ENCODE measurements around the gene NELL1.
"Not testable (repeated sequence)": the region's sequence is repeated elsewhere in the genome, so short reads cannot be mapped to it uniquely, and the experiment has no call there.

Gene NELL1

GRCh38 chr11:21260101-21260500 lies 590.7 kb downstream of the NELL1 start:
- Histone ChIP-seq H3K27ac (no peak overlapping the region), H3K36me3 (no peaks in the 10 kb centered on the region), H3K4me3 (no peak overlapping the region), H3K9me3 (no peaks in the 10 kb centered on the region), H3K4me1 (no peaks in the 10 kb centered on the region), H3K27me3 (no peaks in the 10 kb centered on the region)
- no peak for DNase-seq
- TF ChIP-seq, protein P1, sequence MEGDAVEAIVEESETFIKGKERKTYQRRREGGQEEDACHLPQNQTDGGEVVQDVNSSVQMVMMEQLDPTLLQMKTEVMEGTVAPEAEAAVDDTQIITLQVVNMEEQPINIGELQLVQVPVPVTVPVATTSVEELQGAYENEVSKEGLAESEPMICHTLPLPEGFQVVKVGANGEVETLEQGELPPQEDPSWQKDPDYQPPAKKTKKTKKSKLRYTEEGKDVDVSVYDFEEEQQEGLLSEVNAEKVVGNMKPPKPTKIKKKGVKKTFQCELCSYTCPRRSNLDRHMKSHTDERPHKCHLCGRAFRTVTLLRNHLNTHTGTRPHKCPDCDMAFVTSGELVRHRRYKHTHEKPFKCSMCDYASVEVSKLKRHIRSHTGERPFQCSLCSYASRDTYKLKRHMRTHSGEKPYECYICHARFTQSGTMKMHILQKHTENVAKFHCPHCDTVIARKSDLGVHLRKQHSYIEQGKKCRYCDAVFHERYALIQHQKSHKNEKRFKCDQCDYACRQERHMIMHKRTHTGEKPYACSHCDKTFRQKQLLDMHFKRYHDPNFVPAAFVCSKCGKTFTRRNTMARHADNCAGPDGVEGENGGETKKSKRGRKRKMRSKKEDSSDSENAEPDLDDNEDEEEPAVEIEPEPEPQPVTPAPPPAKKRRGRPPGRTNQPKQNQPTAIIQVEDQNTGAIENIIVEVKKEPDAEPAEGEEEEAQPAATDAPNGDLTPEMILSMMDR (IDR thresholded peaks at IDR 0.05) = no peak
- intact Hi-C loops (cut with DNase I; ENCODE audit: low total_unique reads) = no loop called here

GRCh38 chr11:21262992-21263391 lies 593.6 kb downstream of the NELL1 start:
- TF ChIP-seq, protein P1 (IDR thresholded peaks at IDR 0.05) = no peak
- Histone ChIP-seq H3K27ac (no peak overlapping the region), H3K36me3 (no peaks in the 10 kb centered on the region), H3K4me3 (no peak overlapping the region), H3K4me1 (no peaks in the 10 kb centered on the region), H3K27me3 (no peaks in the 10 kb centered on the region), H3K9me3 (no peaks in the 10 kb centered on the region)
- intact Hi-C loops (cut with DNase I; ENCODE audit: low total_unique reads) = no loop called here
- no peak for DNase-seq

DNA sequence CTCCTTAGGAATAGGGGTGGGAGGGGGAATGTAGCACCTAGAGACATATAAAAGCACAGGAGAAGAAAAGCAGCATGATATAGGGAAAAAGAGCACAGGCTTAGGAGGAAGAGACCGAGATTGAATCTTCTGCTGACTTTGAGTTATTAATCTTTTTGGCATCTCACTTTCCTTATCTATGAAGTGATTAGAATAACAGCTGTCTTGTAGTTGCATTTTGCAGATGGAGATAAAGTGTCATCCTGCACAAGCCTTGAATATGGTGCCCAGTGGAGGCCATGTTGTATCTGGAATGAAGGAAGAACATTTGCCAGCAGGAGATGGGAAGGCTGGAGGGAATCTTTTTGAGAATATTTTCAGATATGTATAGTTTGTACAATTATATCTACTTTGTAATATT lies 594.7 kb downstream of the NELL1 start:
- TF ChIP-seq, protein P1 (IDR thresholded peaks at IDR 0.05) = no peak
- no peak overlapping the region for H3K4me3 ChIP-seq
- H3K4me1 ChIP-seq = no peaks in the 10 kb centered on the region
- intact Hi-C loops (cut with DNase I; ENCODE audit: low total_unique reads) = no loop called here
- H3K27ac ChIP-seq = no peak overlapping the region
- H3K27me3 ChIP-seq = no peaks in the 10 kb centered on the region
- no peak for DNase-seq
- H3K36me3 ChIP-seq = no peaks in the 10 kb centered on the region
- no peaks in the 10 kb centered on the region for H3K9me3 ChIP-seq

GRCh38 chr11:21268036-21268435 lies 598.6 kb downstream of the NELL1 start:
- H3K27me3 ChIP-seq = no peaks in the 10 kb centered on the region
- no peak for DNase-seq

DNA sequence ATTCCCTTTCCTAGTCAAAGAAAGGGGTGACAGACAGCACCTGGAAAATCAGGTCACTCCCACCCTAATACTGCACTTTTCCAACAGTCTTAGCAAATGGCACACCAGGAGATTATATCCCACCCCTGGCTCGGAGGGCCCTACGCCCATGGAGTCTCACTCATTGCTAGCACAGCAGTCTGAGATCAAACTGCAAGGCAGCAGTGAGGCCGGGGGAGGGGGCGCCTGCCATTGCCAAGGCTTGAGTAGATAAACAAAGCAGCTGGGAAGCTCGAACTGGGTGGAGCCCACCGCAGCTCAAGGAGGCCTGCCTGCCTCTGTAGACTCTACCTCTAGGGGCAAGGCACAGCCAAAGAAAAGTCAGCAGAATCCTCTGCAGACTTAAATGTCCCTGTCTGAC lies 602.8 kb downstream of the NELL1 start:
- H3K4me3 ChIP-seq; DNase-seq; intact Hi-C loops (cut with DNase I; ENCODE audit: low total_unique reads); H3K4me1 ChIP-seq; H3K27me3 ChIP-seq; H3K27ac ChIP-seq; H3K36me3 ChIP-seq; H3K9me3 ChIP-seq: not testable (repeated sequence)

More at GRCh38 chr11:21268036-21268435, 598.6 kb downstream of the NELL1 start:
- H3K27ac ChIP-seq = no peak overlapping the region
- TF ChIP-seq, protein P1 (IDR thresholded peaks at IDR 0.05) = no peak
- H3K4me1 ChIP-seq = no peaks in the 10 kb centered on the region
- H3K4me3 ChIP-seq = no peak overlapping the region
- H3K9me3 ChIP-seq = no peaks in the 10 kb centered on the region
- H3K36me3 ChIP-seq = no peaks in the 10 kb centered on the region
- intact Hi-C loops (cut with DNase I; ENCODE audit: low total_unique reads) = no loop called here

- no peak for DNase-seq
- H3K27ac ChIP-seq = no peak overlapping the region
- no peak overlapping the region for H3K4me3 ChIP-seq
- TF ChIP-seq, protein P1 (IDR thresholded peaks at IDR 0.05) = no peak
- intact Hi-C loops (cut with DNase I; ENCODE audit: low total_unique reads) = no loop called here
- no peaks in the 10 kb centered on the region for H3K4me1 ChIP-seq
- H3K36me3 ChIP-seq = no peaks in the 10 kb centered on the region
- no peaks in the 10 kb centered on the region for H3K9me3 ChIP-seq
- no peaks in the 10 kb centered on the region for H3K27me3 ChIP-seq
Observed at GRCh38 chr11:21278840-21279239, 609.5 kb downstream of the NELL1 start.

Data from tibial artery (tissue), 4 donors.